Skin of body (tissue), 2 donors: ENCODE measurements around the gene TFEB. TPM values are rescaled to one million over a fixed set of nuclear protein-coding genes. Genes with fewer than 3 reads are reported as not detected.

Experiments
- DNase-seq: peaks from one replicate; lab custom pipeline; 2025; lab: John Stamatoyannopoulos, UW
- total RNA-seq: library from RNA; depleted of rRNA; stranded (reverse); fragments of >200 nt; gene quantifications from one replicate; pipeline ENCODE4 v1.2.3, GENCODE V29; 2014

TFEB gene
- total RNA-seq, 1 donor from 2014 or later, result 4.2 TPM

- no peak for DNase-seq
These were observed 28.4 kb downstream of the TFEB start for GRCh38 chr6:41706876-41707564.

DNA sequence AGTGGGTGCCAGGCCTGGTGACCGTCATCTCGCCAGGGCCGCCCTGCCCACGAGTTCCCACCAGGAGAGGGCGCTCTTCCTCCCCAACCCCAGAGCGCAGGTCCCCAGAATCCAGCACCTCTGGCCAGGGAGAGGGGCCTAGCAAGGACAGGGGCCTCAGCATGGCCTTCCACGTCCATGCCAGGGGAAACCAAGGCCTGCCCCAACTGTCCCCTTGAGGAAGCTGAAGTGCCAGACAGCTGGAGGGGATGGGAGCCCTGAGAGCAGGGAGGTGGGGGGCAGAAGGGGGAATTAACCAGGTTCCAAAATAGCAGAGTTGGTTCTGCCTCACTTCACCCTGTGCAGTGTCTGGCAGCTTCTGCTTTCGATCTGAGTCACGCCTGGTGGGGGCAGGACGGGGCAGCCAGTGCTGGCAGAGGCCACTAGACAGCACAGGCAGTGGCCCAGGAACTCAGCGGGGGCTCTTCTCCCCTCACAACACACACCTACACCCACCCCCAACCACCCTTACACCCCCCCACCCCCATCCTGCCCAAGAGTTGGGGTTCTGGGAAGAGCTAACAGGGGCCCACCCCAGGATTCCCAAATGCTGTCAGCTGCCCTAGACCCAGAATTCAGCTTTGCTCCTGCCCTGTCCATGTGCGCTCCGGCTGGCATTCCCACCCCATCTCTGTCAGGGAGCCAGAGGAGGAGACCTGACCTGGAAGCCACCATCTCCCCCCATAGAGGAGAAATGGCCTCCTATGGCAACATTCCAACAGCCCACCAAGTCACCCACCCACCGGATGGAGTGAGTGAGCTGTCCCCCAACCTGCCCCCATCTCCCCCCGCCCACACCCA lies 29.2 kb downstream of the TFEB start:
- DNase-seq, result no peak

GRCh38 chr6:41705311-41705995 lies 30.0 kb downstream of the TFEB start:
- DNase-seq, result no peak

DNA sequence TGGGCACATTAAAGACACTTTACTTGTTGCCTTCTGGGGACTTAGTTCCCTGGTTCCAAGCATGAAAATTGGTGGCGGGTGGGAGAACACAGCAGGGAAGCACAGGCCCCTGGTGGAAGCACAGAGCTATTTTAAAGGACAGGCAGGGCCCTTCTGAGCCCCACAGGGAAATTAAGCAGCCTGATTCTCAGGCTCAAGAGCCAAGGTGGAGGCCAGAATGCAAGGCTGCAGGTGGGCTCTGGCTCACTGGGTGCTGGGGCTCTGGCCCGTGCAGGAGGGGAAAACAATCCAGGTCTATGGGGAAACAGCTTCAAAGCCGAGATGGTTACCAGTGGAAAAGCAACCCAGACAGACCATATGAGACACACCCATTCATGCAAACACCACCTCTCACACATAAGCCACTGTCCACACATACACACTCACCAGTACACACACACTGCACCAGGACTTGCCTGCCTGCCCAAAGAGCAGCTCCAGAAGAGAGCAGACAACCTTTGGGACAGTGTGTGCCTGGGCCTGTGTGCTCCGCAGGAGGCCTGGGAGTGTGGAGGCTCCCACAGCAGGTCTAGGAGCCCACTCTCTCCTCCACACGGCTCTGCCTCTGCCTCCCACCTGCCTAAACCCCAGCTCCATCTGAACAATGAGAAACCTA lies 30.6 kb downstream of the TFEB start:
- no peak for DNase-seq

DNA sequence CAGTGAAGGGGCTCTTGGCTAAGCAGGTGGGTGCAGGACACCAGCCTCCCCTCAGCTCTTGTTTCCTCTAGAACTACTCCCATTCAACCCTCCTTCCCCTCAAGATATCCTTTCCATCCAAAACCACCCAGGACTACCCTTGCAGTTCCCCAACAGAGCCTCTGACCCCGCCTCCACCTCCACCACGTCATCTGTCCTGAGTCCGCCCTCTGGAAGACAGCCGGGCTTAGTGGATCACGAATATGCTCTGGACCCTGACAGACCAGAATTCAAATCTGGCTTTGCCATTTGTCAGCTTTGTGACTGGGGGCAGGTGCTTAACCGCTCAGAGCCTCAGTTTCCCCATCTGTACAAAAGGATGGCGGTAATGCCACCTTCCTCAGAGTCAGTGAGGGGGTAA lies 31.4 kb downstream of the TFEB start:
- no peak for DNase-seq

GRCh38 chr6:41702771-41703494 lies 32.5 kb downstream of the TFEB start:
- DNase-seq, result no peak

DNA sequence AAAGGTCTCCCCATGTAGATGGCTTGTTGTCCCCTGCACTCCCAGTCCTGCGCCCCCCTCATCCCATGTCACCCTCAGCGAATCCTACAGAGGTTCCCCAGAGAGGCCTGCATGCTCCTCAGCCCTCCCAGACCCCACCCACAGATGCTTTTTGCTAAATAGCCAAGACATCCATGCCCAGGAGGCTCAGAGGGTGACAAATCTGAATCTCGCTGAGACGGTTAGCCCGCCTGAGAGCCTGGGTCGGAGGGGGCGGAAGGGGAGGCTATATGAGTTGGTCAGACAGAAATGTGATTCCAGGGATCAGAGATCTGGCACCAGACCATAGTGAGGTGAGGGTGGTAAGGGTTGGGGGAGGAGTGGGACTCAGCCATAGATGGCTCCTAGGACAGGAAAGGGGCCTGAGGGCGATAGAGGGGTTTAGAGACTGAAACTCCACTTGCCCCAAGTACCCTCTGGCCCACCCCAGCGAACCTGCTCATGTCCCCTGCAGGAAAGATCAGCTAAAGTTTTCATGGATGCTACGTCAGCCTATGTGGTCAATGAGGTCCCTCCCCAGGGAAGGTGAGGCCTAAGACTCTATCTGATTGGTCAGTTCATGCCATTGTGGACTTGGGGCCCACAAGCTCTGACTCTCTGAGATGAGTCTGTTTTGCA lies 33.2 kb downstream of the TFEB start:
- no peak for DNase-seq

DNA sequence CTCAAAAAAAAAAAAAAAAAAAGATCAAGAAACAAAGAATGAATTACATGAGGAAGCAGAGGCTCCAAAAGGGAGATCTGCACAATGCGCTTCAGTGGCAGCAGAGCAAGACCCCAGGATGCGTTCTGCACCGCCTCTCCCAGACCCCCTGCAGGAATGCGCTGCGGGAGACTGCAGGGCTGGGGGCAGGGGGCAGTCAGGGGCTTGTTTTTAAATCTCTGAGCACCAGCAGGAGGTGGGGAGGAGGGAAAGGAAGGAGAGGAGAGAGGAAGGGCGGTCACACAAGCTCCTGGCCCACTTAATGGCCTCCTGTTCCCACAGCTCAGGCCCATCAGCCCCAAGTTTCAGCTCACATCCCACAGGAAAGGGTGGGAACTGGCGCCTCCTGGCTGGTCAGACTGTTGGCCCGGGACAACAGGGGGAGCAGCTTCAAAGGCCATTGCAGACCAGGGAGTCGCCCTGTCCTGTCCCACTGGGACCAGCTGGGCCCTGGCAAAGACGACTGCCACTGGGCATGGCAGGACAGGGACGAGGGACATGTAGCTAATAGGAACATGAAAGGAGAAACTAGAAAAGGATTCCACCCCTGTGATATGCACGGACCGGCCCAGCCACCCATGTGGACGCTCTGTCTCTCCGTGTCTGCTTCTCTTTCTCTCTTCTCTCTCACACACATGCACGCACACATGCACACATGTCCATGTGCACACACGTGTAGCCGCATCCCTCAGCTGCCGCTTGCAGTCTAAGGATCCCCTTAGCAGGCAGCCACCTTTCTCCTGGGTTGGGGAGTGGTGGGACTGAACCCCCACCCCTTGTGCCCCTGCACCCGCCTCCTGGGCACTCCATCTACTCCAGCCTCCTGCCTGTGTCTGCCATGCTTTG lies 34.7 kb downstream of the TFEB start:
- DNase-seq, result no peak

- DNase-seq, result no peak
These were observed 36.3 kb downstream of the TFEB start for GRCh38 chr6:41699063-41699462.

- DNase-seq, result peak; percentile 55
These were observed 37.3 kb downstream of the TFEB start for GRCh38 chr6:41697861-41698781.

DNA sequence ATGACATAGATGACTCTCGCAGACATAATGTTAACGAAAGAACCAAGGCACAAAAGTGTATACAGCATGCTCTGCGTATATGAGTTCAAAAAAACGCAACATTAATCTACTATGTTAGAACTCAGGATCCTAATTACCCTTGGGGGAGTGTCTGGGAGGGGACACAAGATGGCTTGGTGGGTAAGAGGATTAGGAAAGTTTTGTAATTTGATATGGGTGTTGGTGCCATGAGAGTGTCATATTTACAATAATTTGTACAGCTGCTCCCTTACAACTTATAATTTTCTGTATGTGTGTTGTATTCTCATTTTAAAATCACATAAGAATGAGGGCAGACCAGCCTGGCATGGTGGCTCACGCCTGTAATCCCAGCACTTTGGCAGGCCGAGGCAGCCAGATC lies 38.6 kb downstream of the TFEB start:
- DNase-seq, result no peak

- no peak for DNase-seq
These were observed 39.6 kb downstream of the TFEB start for GRCh38 chr6:41695825-41696224.

GRCh38 chr6:41694815-41695526 lies 40.4 kb downstream of the TFEB start:
- no peak for DNase-seq

- DNase-seq, result no peak
These were observed 41.8 kb downstream of the TFEB start for GRCh38 chr6:41693281-41694240.

- no peak for DNase-seq
These were observed 42.7 kb downstream of the TFEB start for GRCh38 chr6:41692730-41693129.

- no peak for DNase-seq
These were observed 43.2 kb downstream of the TFEB start for GRCh38 chr6:41692080-41692675.
